Measurements from ENCODE around the gene ADGRB3. TPM values are rescaled to one million over a fixed set of nuclear protein-coding genes. Genes with fewer than 3 reads are reported as not detected.

The ADGRB3 gene
- total RNA-seq, 1 donor from 2014 or later: 8.9 TPM

DNA sequence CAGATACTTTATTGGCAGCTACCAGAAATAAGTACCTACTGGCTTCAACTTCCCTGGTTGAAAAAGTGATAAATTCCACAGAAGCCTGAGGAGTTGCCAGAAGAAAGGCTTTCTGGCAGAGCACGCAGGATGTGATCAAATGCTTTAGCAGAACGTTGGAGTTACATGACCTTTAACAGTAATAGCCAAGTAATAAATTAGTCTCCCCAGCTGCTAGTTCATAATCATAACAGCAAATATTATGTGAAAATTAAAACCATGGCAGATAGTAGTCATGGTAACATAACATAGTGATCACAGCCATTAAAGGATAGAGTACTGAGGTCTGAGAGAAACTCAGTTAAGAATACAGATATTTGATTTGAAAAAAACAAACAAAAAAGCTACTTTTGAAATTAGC is 567.7 kb downstream of the ADGRB3 start:
- Mint-ChIP-seq H3K27me3 (ENCODE audit: unreplicated experiment) (peaks cover 2% of the 10 kb centered on the region), H3K36me3 (ENCODE audit: unreplicated experiment) (no peaks in the 10 kb centered on the region), H3K9me3 (ENCODE audit: unreplicated experiment) (peaks cover 4% of the 10 kb centered on the region), H3K27ac (ENCODE audit: unreplicated experiment) (no peak overlapping the region), H3K4me1 (ENCODE audit: unreplicated experiment) (no peaks in the 10 kb centered on the region), H3K4me3 (ENCODE audit: unreplicated experiment) (no peak overlapping the region)
- TF ChIP-seq, protein P1, sequence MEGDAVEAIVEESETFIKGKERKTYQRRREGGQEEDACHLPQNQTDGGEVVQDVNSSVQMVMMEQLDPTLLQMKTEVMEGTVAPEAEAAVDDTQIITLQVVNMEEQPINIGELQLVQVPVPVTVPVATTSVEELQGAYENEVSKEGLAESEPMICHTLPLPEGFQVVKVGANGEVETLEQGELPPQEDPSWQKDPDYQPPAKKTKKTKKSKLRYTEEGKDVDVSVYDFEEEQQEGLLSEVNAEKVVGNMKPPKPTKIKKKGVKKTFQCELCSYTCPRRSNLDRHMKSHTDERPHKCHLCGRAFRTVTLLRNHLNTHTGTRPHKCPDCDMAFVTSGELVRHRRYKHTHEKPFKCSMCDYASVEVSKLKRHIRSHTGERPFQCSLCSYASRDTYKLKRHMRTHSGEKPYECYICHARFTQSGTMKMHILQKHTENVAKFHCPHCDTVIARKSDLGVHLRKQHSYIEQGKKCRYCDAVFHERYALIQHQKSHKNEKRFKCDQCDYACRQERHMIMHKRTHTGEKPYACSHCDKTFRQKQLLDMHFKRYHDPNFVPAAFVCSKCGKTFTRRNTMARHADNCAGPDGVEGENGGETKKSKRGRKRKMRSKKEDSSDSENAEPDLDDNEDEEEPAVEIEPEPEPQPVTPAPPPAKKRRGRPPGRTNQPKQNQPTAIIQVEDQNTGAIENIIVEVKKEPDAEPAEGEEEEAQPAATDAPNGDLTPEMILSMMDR (IDR thresholded peaks at IDR 0.05): no peak
- no peak for DNase-seq (ENCODE audit: extremely low spot score, unreplicated experiment)

DNA sequence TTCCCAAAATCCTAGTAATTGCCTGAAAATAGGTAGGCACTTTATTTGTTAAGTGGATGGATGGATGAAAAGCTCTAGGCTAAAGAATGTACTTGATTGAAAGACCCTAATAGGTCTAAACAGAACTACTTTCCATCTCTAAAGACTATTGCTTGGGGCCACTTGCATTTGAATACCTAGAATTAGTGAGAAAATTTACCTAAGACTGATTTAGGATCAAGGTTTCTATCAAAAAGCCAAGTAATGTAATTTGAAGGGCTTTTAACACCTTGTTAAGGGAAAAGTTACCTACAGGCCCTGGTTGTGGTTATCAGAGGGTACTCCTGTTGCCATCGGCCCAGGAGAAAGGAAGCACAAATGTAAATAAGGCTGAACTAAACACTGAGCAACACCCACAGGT is 581.0 kb downstream of the ADGRB3 start:
- Mint-ChIP-seq H3K36me3 (ENCODE audit: unreplicated experiment) (no peaks in the 10 kb centered on the region), H3K4me1 (ENCODE audit: unreplicated experiment) (no peaks in the 10 kb centered on the region), H3K27ac (ENCODE audit: unreplicated experiment) (no peak overlapping the region), H3K9me3 (ENCODE audit: unreplicated experiment) (no peaks in the 10 kb centered on the region), H3K27me3 (ENCODE audit: unreplicated experiment) (peaks cover under 1% of the 10 kb centered on the region), H3K4me3 (ENCODE audit: unreplicated experiment) (no peak overlapping the region)
- TF ChIP-seq, protein P1 (IDR thresholded peaks at IDR 0.05): no peak
- DNase-seq (ENCODE audit: extremely low spot score, unreplicated experiment): no peak

DNA sequence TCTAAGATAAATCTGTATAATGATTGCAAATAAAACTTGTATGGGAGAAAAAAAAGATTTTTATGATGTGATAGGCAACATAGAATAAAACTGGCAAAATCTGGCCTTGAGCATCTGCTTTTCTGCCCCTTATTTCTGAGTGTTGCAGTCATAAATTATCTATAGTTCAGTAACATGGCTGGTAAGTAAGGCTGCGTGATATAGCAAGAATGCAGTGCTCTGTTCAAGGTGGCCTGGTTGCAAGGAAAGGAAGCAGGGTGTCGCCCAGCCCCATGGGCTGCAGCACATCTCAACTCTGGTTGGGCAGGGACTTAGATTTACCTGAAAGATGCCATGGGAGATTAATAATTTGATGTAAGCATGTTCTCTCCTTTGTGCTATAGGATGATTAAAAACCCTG is 582.3 kb downstream of the ADGRB3 start:
- no peak overlapping the region for H3K27ac Mint-ChIP-seq (ENCODE audit: unreplicated experiment)
- no peak for DNase-seq (ENCODE audit: extremely low spot score, unreplicated experiment)
- no peaks in the 10 kb centered on the region for H3K9me3 Mint-ChIP-seq (ENCODE audit: unreplicated experiment)
- no peaks in the 10 kb centered on the region for H3K4me1 Mint-ChIP-seq (ENCODE audit: unreplicated experiment)
- TF ChIP-seq, protein P1 (IDR thresholded peaks at IDR 0.05): no peak
- no peaks in the 10 kb centered on the region for H3K36me3 Mint-ChIP-seq (ENCODE audit: unreplicated experiment)
- H3K27me3 Mint-ChIP-seq (ENCODE audit: unreplicated experiment): peaks cover 8% of the 10 kb centered on the region
- no peak overlapping the region for H3K4me3 Mint-ChIP-seq (ENCODE audit: unreplicated experiment)

DNA sequence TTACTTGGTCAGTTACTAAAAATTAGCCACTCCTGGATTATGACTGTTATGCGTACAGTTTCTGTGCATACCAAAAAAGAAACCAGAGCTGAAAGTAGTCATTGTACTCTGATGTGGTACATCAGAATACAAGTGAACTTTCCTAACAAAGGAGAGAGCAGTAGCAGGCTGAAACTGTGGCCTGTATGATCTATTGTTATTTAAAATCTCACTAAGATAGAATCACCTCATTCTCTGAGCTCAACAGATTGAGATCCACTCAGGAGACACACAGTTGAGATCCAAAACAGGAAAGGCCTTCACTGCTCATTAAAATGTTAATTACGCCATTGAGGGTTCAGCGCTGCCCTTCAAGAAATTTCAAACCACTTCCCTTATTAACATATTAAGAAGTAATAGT is 585.3 kb downstream of the ADGRB3 start:
- Mint-ChIP-seq H3K36me3 (ENCODE audit: unreplicated experiment) (no peaks in the 10 kb centered on the region), H3K27ac (ENCODE audit: unreplicated experiment) (no peak overlapping the region), H3K27me3 (ENCODE audit: unreplicated experiment) (peaks cover 8% of the 10 kb centered on the region), H3K4me1 (ENCODE audit: unreplicated experiment) (no peaks in the 10 kb centered on the region), H3K9me3 (ENCODE audit: unreplicated experiment) (no peaks in the 10 kb centered on the region), H3K4me3 (ENCODE audit: unreplicated experiment) (no peak overlapping the region)
- no peak for DNase-seq (ENCODE audit: extremely low spot score, unreplicated experiment)
- TF ChIP-seq, protein P1 (IDR thresholded peaks at IDR 0.05): no peak

DNA sequence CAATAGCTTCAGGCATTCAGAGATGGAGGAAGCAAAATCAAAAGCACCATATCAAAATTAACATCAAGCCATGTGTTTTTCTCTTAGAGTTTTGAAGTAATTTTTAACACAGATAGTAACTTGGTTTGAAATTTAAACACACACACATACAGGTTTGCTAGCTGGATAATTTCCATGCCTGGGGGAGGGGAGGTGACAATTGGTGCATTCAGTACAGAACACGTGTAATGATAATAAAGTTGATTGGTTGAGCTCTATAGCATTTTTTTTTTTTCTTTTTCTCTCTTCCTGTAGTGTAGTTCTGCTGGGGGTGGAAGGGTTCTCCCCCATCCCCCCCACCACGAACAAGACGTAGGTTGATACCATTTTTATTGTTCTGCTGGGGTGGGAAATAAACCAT is 596.9 kb downstream of the ADGRB3 start:
- TF ChIP-seq, protein P1 (IDR thresholded peaks at IDR 0.05): no peak
- Mint-ChIP-seq H3K4me3 (ENCODE audit: unreplicated experiment) (no peak overlapping the region), H3K9me3 (ENCODE audit: unreplicated experiment) (no peaks in the 10 kb centered on the region), H3K4me1 (ENCODE audit: unreplicated experiment) (peaks cover 8% of the 10 kb centered on the region), H3K27me3 (ENCODE audit: unreplicated experiment) (no peaks in the 10 kb centered on the region), H3K36me3 (ENCODE audit: unreplicated experiment) (no peaks in the 10 kb centered on the region), H3K27ac (ENCODE audit: unreplicated experiment) (no peak overlapping the region)
- DNase-seq (ENCODE audit: extremely low spot score, unreplicated experiment): no peak

Measured in osteocyte (in vitro differentiated cells).